HG02943 (cell line): ENCODE results near the gene PTAR1.

ENCODE experiments used
- ATAC-seq: cut with Tn5 transposase; IDR thresholded peaks from one replicate; pipeline ENCODE4 v1.9.1; 2021; ENCODE audit warnings: mild to moderate bottlenecking, low read depth, moderate library complexity; ENCODE audit not compliant: unreplicated experiment

PTAR1 gene

GRCh38 chr9:69677931-69678330, 81.9 kb downstream of the PTAR1 start:
- no peak for ATAC-seq

GRCh38 chr9:69675563-69675962, 84.2 kb downstream of the PTAR1 start:
- ATAC-seq = no peak

DNA sequence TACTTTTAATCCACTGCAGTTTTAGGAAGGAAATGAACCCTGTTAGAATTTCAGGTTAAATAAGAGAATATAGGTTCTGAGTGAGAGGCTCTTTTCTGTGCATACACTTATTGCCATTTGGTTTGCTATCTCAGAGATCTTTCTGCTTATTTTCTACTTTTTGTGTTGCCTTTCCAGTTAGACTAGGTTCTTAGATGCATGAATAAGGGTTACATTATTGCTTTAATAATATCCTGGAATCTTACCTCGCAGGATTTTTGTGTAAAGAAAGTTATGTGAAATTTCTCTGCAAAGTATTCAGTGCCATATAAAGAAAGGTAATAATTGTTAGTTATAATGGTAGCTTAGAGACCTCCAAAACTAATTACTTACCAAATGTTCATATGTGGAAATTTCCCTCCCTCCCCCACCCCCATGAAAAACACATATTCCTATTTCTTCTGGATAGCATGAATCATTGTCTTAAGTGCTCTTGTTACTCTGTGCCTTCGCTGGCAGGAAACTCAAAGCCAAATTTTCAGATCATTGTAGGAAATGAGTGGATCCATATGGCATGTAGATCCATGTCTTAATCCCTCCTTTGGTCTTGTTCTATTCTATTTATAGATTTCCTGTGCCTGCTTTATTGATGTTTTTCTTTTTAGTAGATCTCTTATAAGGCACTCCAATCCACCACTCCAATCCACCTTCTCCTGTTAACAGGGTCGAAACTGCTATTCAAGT, 84.9 kb downstream of the PTAR1 start:
- ATAC-seq = no peak

DNA sequence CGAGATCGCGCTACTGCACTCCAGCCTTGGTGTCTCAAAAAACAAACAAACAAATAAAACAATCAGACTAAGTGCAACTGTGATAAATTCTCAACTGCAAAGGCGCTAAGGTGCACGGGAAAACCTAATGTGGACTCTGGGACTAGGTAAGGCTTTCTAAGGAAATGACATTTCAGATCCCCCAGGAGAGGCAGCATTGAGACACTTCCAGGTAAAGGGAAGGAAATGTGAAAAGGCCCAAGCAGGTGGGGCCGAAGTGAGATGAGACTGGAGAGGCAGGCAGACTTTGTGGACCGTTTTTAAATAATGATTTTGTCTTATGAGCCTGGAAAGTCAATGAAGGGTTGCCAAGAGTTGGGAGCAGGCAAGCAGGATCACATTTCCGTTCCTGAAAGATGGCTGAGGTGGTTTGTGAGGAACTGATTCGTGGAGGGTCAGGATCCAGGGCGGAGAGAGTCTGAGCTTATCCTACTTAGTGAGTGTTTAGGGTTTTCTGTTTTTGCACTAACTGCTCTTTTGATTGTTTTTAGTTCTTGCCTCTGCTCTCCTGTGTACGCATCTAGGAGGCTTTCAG, 85.6 kb downstream of the PTAR1 start:
- ATAC-seq = no peak

GRCh38 chr9:69673311-69673640, 86.5 kb downstream of the PTAR1 start:
- no peak for ATAC-seq

DNA sequence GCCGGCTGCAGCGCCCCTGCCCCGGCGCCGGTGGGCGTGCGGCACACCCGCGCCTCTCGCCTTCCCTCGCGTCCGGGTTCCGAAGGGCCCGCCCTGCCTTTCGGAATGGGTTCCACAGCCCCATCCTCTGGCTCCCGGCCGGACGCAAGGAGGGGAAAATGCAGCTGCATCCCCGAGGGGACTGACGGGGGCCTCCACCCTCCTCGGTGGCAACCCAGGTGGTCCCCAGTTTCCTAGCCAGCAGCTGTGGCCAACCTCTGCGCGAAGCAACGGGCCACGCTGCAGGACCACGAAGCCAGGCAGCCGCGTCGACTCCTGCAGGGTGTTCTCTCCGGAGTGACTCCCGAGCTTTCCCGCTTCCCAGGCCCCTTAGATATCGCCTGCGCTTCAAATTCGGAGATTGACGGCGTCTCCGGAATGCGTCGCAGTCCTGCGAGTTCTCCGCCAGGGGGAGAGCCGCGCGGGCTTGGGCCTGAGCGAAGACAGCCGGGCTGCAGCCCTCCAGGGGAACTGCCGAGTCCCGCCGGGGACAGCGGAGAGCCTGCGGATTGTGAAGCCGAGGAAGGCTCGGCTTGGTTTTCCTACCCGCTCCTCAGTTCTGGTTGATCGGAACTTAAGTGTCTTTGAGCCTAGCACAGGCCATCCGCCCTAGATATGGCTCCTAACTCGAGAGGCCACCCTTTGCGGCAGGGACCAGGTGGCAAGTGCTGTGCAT, 87.1 kb downstream of the PTAR1 start:
- ATAC-seq = peak; percentile 94

GRCh38 chr9:69671879-69672595, 87.8 kb downstream of the PTAR1 start, which contains the start of gene APBA1:
TSS of gene APBA1 (minus strand) at chr9:69672371.
- peak; percentile 37 for ATAC-seq

DNA sequence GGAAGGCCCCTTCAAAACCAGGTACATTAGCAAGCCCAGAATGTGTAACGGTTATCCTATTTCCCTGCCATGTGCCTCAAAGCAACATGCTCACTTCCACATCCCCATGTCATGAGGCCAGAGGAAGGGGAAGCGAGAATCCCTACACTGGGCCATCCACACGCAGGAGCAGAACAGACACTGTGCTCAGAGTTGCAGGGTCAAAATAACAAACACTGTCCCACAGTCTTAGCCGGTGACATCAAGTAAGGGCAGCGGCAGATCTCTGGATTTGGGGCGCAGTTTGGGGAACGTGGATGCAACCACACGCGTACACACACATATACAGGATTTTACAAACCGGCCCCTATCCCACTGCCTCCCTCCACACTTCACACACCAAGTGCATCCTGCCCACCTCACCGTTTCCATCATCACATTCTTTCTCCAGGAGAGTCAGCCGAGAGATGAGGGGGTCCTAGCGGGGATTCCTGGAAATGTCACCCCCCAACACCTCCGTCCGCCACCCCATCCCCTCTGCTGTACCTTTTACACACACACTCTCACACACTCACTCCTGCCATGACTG, 88.4 kb downstream of the PTAR1 start:
- ATAC-seq = no peak

GRCh38 chr9:69667306-69667705, 92.5 kb downstream of the PTAR1 start:
- ATAC-seq = no peak

- no peak for ATAC-seq
These were observed 99.5 kb downstream of the PTAR1 start for GRCh38 chr9:69660304-69660703.
